ENCODE measurements around the gene TBC1D10B. TPM values are rescaled to one million over a fixed set of nuclear protein-coding genes. Genes with fewer than 3 reads are reported as not detected.

TBC1D10B gene
- total and polyA plus RNA-seq, 2 donors (not counting 1 experiment from before 2014, with no cell fraction given) = 23.5 to 58.0 TPM

- peak overlapping the region; percentile 77 for H3K4me3 Mint-ChIP-seq
- Histone ChIP-seq H3K36me3 (replicated peaks in 1 of 2; ENCODE audit: control extremely low read depth in 1 of 2, control insufficient read depth in 1 of 2, extremely low read depth in 1 of 2, insufficient read depth in 2 of 2, low read length in 1 of 2) (peaks cover 2 to 13% of the 10 kb centered on the region in 2 experiments), H3K27ac (ENCODE audit: low read length in 2 of 2) (peak overlapping the region; percentile 47 to 73), H3K9ac (ENCODE audit: low read length) (peak overlapping the region; percentile 70), H3K79me2 (ENCODE audit: control insufficient read depth, insufficient read depth, low read length) (peaks cover 13% of the 10 kb centered on the region), H3K4me2 (replicated peaks; ENCODE audit: low read depth, low read length, poor library complexity, severe bottlenecking) (peak overlapping the region; percentile 82), H4K20me1 (ENCODE audit: control insufficient read depth, insufficient read depth, low read length, poor library complexity, severe bottlenecking) (no peaks in the 10 kb centered on the region), H2AFZ (ENCODE audit: insufficient read depth, low read depth, low read length, poor library complexity, severe bottlenecking) (peak overlapping the region; percentile 84), H3K4me3 (ENCODE audit: control extremely low read depth in 1 of 5, extremely low read depth in 1 of 5, insufficient read depth in 1 of 5, low read depth in 2 of 5, low read length in 4 of 5) (peak overlapping the region; percentile 33 to 75 (median 66)), H3K4me1 (ENCODE audit: control insufficient read depth in 2 of 2, insufficient read depth in 2 of 2, low read length in 2 of 2) (peaks cover 5 to 12% of the 10 kb centered on the region in 2 donors), H3K27me3 (replicated peaks in 1 of 4; ENCODE audit: control extremely low read depth in 1 of 4, control insufficient read depth in 3 of 4, insufficient read depth in 4 of 4, low read length in 3 of 4) (no peaks in the 10 kb centered on the region), H3K9me3 (ENCODE audit: control extremely low read depth in 1 of 3, control insufficient read depth in 2 of 3, insufficient read depth in 1 of 3, low read length in 2 of 3) (no peaks in the 10 kb centered on the region)
- H3K4me1 Mint-ChIP-seq = peaks cover 7% of the 10 kb centered on the region
- POLR2A ChIA-PET = interaction anchor here (0.5 to 1.9 kb wide), 26 partner anchors 10 to 1478 kb away, joined by 3 to 18 read pairs (median 4); partner anchors contain the start of genes CD2BP2, CORO1A, DCTPP1 and PRR14
- ATAC-seq (ENCODE audit: low read depth) = peak; percentile 87
- intact Hi-C loops (cut with micrococcal nuclease) = loop anchor here (1.0 to 5.0 kb wide), 6 partner anchors 12 to 280 kb away; partner anchors contain the start of genes SEPHS2, SRCAP, TBC1D10B and ZNF48
- TF ChIP-seq EZH2 (IDR thresholded peaks at IDR 0.05; ENCODE audit: borderline replicate concordance, insufficient read depth, low read depth, low read length, poor library complexity, severe bottlenecking) (no peak), CTCF (IDR thresholded peaks at IDR 0.05) (peak; percentile 17)
- DNase-seq = peak; percentile 95
- no peaks in the 10 kb centered on the region for H3K27me3 Mint-ChIP-seq
- CTCF ChIA-PET = interaction anchor here (0.6 to 5.3 kb wide), 18 partner anchors 9 to 326 kb away, joined by 3 to 43 read pairs (median 4); partner anchors contain the start of genes DCTPP1, SEPTIN1, TBC1D10B and TBX6
- no peaks in the 10 kb centered on the region for H3K9me3 Mint-ChIP-seq (ENCODE audit: insufficient read depth)
- WGBS (ENCODE audit: insufficient coverage) = 12% methylated on average over 140 of the region's 140 CpGs
- H3K27ac Mint-ChIP-seq = peak overlapping the region; percentile 72
These were observed 47.4 kb upstream of the TBC1D10B start for GRCh38 chr16:30417529-30418349.
